HG03432 (cell line): ENCODE data around the gene SIPA1L3.

Experiments
- ATAC-seq: cut with Tn5 transposase; IDR thresholded peaks from one replicate; pipeline ENCODE4 v1.9.1; 2021; ENCODE audit warnings: mild to moderate bottlenecking, moderate library complexity; ENCODE audit not compliant: unreplicated experiment

Gene SIPA1L3

GRCh38 chr19:38095411-38096308 is 188.7 kb downstream of the SIPA1L3 start:
- ATAC-seq = no peak

- no peak for ATAC-seq
These were observed 193.0 kb downstream of the SIPA1L3 start for GRCh38 chr19:38099966-38100365.

GRCh38 chr19:38100589-38100988 is 193.6 kb downstream of the SIPA1L3 start:
- ATAC-seq = no peak

- no peak for ATAC-seq
These were observed 194.7 kb downstream of the SIPA1L3 start for GRCh38 chr19:38101723-38102122.

- no peak for ATAC-seq
These were observed 198.6 kb downstream of the SIPA1L3 start for GRCh38 chr19:38105574-38105973.

- no peak for ATAC-seq
These were observed 200.1 kb downstream of the SIPA1L3 start for GRCh38 chr19:38107129-38107528.

- ATAC-seq = no peak
These were observed 204.9 kb downstream of the SIPA1L3 start for GRCh38 chr19:38111898-38112297.

GRCh38 chr19:38114651-38115050 is 207.6 kb downstream of the SIPA1L3 start:
- ATAC-seq = no peak

- no peak for ATAC-seq
These were observed 208.3 kb downstream of the SIPA1L3 start for GRCh38 chr19:38115271-38115802.

- ATAC-seq = no peak
These were observed 211.2 kb downstream of the SIPA1L3 start for GRCh38 chr19:38118176-38118575.

- ATAC-seq = no peak
These were observed 213.5 kb downstream of the SIPA1L3 start for GRCh38 chr19:38120471-38121025.

GRCh38 chr19:38122402-38123093 is 215.5 kb downstream of the SIPA1L3 start:
- no peak for ATAC-seq

- no peak for ATAC-seq
These were observed 218.2 kb downstream of the SIPA1L3 start for GRCh38 chr19:38125238-38125637.

- ATAC-seq = no peak
These were observed 223.4 kb downstream of the SIPA1L3 start for GRCh38 chr19:38130399-38130798.

- ATAC-seq = no peak
These were observed 225.8 kb downstream of the SIPA1L3 start for GRCh38 chr19:38132781-38133180.

GRCh38 chr19:38133319-38133718 is 226.3 kb downstream of the SIPA1L3 start:
- no peak for ATAC-seq

- no peak for ATAC-seq
These were observed 227.6 kb downstream of the SIPA1L3 start for GRCh38 chr19:38134540-38135149.

GRCh38 chr19:38135150-38135998 is 228.4 kb downstream of the SIPA1L3 start:
- ATAC-seq = no peak

- no peak for ATAC-seq
These were observed 232.1 kb downstream of the SIPA1L3 start for GRCh38 chr19:38139122-38139521.

- ATAC-seq = no peak
These were observed 234.1 kb downstream of the SIPA1L3 start for GRCh38 chr19:38141108-38141507.
